ENCODE results near the gene CYP2W1. TPM values are rescaled to one million over a fixed set of nuclear protein-coding genes. Genes with fewer than 3 reads are reported as not detected.

The CYP2W1 gene
- total and polyA plus RNA-seq, 10 donors = 0.05 to 1.2 (median 0.39) TPM; not detected in 2

GRCh38 chr7:952548-953441, 30.2 kb upstream of the CYP2W1 start:
- peaks cover 6 to 67% (median 39%) of the 10 kb centered on the region in 6 donors for H3K4me1 ChIP-seq
- H3K27ac ChIP-seq = peak overlapping the region in 2 of 8 donors; percentile 87 to 92
- peaks cover 0 to 55% (median 22%) of the 10 kb centered on the region in 7 donors for H3K27me3 ChIP-seq (replicated peaks in 1 of 7)
- peaks cover 0 to 12% (median 0%) of the 10 kb centered on the region in 6 donors for H3K36me3 ChIP-seq
- WGBS, 5 donors = 73 to 85% (median 83%) methylated on average over 14 to 20 of the region's 20 CpGs
- intact Hi-C loops (cut with DNase I; ENCODE audit: low total_unique reads) = loop anchor here (10.0 kb wide), 1 partner anchor 48 kb away; no protein-coding TSS in a partner anchor
- TF ChIP-seq POLR2A (IDR thresholded peaks at IDR 0.05) (no peak), POLR2AphosphoS5 (IDR thresholded peaks at IDR 0.05) (no peak), CTCF (IDR thresholded peaks at IDR 0.05 in 8 of 11, conservative IDR thresholded peaks at IDR 0.05 in 3 of 11) (no peak)
- DNase-seq = no peak
- H3K4me3 ChIP-seq = peak overlapping the region in 7 of 8 donors; percentile 7 to 82 (median 54)
- H3K9me3 ChIP-seq = no peaks in the 10 kb centered on the region

GRCh38 chr7:953547-954327, 29.2 kb upstream of the CYP2W1 start:
- peaks cover 0 to 65% (median 22%) of the 10 kb centered on the region in 7 donors for H3K27me3 ChIP-seq (replicated peaks in 1 of 7)
- peaks cover 0 to 12% (median 0%) of the 10 kb centered on the region in 6 donors for H3K36me3 ChIP-seq
- H3K27ac ChIP-seq = peak overlapping the region in 7 of 8 donors; percentile 52 to 92 (median 77)
- intact Hi-C loops (cut with DNase I; ENCODE audit: low total_unique reads) = loop anchor here (10.0 kb wide), 1 partner anchor 49 kb away; no protein-coding TSS in a partner anchor
- peaks cover 6 to 77% (median 43%) of the 10 kb centered on the region in 6 donors for H3K4me1 ChIP-seq
- WGBS, 5 donors = 4 to 31% (median 9%) methylated on average over 6 to 78 of the region's 78 CpGs
- peak; percentile 92 for DNase-seq
- H3K4me3 ChIP-seq = peak overlapping the region; percentile 33 to 82 (median 53)
- H3K9me3 ChIP-seq = no peaks in the 10 kb centered on the region
- TF ChIP-seq CTCF (IDR thresholded peaks at IDR 0.05 in 8 of 11, conservative IDR thresholded peaks at IDR 0.05 in 3 of 11) = no peak
- TF ChIP-seq POLR2A (IDR thresholded peaks at IDR 0.05) = peak in 1 of 3 donors; percentile 9
- peak; percentile 39 to 75 (median 48) for TF ChIP-seq POLR2AphosphoS5 (IDR thresholded peaks at IDR 0.05)

- DNase-seq = peak; percentile 92
- Histone ChIP-seq H3K27ac (peak within 1 kb of the TSS in 7 of 8 donors; percentile 52 to 92 (median 77)), H3K4me3 (peak within 1 kb of the TSS; percentile 33 to 82 (median 53)), H3K9me3 (no peaks in the 10 kb centered on the region), H3K36me3 (peaks cover 0 to 4% (median 0%) of the 10 kb centered on the region in 6 donors), H3K4me1 (peaks cover 6 to 75% (median 40%) of the 10 kb centered on the region in 6 donors), H3K27me3 (replicated peaks in 1 of 7) (peaks cover 0 to 71% (median 22%) of the 10 kb centered on the region in 7 donors)
- TF ChIP-seq CTCF (IDR thresholded peaks at IDR 0.05 in 8 of 11, conservative IDR thresholded peaks at IDR 0.05 in 3 of 11) (peak in 5 of 11 experiments; percentile 18 to 43 (median 24)), POLR2A (IDR thresholded peaks at IDR 0.05) (no peak), POLR2AphosphoS5 (IDR thresholded peaks at IDR 0.05) (peak in 2 of 3 donors; percentile 6 to 13)
- intact Hi-C loops (cut with DNase I; ENCODE audit: low total_unique reads) = loop anchor here (10.0 kb wide), 1 partner anchor 50 kb away; no protein-coding TSS in a partner anchor
- 4 to 63% (median 12%) methylated on average over 2 to 115 of the region's 115 CpGs for WGBS, 5 donors
Measured at GRCh38 chr7:954330-955238, 28.4 kb upstream of the CYP2W1 start, which contains the start of gene ADAP1. Gene ADAP1 (minus strand): TSS chr7:954680. CDS start chr7:954477, 203 bp downstream.
